Superior temporal gyrus (tissue), 1 donor: ENCODE data around the gene WASF3.
A peak's percentile ranks its signal among the peaks of the same experiment; 100 is the strongest.

Experiments
- DNase-seq: peaks from one replicate; pipeline ENCODE4 v3.0.0-alpha.2; 2016; ENCODE audit errors: extremely low spot score

The WASF3 gene

GRCh38 chr13:26557393-26558073 lies at the start of gene WASF3:
Gene WASF3 (plus strand): TSS chr13:26557683. CDS start chr13:26642271, 84,588 bp downstream.
- DNase-seq, result peak; percentile 95

GRCh38 chr13:26508885-26509284 lies 48.6 kb upstream of the WASF3 start:
- DNase-seq, result no peak

DNA sequence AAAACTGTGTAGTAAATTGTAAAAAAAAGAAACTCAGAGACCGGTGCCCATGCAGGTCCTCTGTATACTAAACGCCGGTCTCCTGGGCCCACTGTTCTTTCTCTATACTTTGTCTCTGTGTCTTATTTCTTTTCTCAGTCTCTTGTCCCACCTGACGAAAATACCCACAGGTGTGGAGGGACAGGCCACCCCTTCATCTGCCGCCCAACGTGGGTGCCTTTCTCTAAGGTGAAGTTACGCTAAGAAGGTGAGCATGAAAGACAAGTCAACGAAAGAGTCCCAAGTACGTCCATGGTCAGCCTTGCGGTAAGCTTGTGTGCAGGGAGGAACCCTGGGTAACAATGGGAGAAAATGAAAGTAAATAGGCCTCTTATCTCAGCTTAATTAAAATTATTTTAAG lies 48.0 kb upstream of the WASF3 start:
- DNase-seq, result no peak

GRCh38 chr13:26513931-26514330 lies 43.6 kb upstream of the WASF3 start:
- DNase-seq, result no peak

- DNase-seq, result no peak
Measured at GRCh38 chr13:26515721-26516120, 41.8 kb upstream of the WASF3 start.

- DNase-seq, result no peak
Measured at GRCh38 chr13:26517936-26518335, 39.5 kb upstream of the WASF3 start.

DNA sequence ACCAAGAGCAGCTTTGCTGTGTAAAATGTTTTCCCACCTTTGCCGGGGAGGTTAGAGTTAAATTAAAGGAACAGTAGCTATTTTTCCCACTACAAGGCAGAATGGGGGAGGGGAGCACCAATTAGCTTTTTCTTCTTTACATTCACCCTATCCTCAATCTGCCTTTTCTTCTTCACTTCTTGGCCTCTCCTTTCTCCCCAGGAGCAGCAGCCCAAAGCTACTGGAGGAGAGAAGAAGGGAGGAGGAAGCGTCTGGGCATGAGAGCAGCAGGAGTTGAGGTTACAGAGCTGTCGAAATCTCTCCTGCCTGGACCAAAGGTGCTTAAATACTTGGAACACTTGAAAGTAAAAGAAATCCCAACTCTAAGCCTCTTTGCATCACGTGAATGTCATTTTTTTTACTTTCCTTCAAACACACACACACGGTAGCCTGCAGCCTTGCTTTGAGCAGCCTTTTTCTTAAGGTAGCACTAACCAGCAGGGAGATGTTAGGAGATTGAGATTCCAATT lies 39.0 kb upstream of the WASF3 start:
- no peak for DNase-seq

DNA sequence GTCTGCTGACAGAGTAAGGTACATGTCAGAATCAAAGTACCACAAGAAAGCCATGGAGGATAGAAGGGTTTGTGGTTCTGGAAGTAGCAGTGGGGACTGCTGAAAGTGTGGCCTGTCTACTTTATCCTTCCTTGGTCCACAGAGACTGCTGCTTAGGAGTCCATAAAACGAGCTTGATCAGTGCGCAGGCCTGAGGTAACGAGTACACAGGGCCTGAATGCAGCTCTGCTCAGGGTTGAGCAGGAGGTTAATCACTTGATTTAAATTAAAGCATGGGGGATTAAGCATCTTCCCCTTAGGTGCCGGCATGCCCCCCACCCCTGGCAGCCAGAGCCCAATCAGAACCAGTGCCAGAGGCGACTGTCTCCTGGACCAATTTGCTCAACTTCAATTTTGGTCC lies 34.9 kb upstream of the WASF3 start:
- no peak for DNase-seq

DNA sequence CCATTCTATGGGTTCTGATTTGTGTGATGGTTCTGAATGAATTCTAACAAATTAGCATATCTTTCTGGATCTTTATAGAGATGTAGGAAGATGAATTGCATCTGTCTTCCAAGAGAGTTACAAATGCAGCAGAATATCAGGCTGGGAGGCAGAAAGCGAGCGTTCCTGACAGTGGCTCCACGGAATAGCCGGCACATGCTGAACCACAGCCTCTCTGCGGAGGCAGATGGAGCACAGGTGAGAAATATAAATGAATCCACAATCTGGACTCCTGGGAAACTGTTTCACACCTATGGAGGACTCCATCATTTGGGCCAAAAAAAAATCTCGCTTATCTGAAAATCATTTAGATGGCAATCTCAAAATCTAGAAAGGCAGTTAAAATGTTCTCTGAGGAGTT lies 34.5 kb upstream of the WASF3 start:
- peak; percentile 22 for DNase-seq

- DNase-seq, result no peak
Measured at GRCh38 chr13:26525528-26525927, 32.0 kb upstream of the WASF3 start.

DNA sequence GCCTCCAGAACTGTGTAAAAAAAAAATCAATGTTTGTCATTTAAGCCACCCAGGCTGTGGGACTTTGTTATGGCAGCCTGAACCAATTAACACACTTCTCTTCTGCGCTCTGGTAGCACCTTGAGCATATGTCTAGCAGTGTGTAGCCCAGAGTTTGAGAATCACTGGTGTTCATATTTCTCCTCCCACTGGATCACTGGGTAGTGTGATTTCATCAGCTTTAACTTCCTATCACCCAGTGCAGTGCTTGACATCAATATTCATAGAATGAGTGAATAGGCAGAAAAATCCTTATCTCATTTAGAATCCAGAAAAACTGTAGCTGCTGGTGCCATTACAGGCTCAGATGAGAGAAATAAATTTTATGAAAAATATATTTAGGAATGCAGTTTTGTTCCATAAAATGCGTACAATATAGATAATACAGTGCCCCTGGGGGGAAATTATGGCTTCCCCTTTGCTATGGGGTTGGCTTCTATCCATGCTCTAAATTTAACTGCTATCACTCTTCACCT lies 30.7 kb upstream of the WASF3 start:
- DNase-seq, result no peak

GRCh38 chr13:26528527-26528926 lies 29.0 kb upstream of the WASF3 start:
- DNase-seq, result no peak

- no peak for DNase-seq
Measured at GRCh38 chr13:26529441-26529840, 28.0 kb upstream of the WASF3 start.

GRCh38 chr13:26531742-26532141 lies 25.7 kb upstream of the WASF3 start:
- DNase-seq, result no peak

DNA sequence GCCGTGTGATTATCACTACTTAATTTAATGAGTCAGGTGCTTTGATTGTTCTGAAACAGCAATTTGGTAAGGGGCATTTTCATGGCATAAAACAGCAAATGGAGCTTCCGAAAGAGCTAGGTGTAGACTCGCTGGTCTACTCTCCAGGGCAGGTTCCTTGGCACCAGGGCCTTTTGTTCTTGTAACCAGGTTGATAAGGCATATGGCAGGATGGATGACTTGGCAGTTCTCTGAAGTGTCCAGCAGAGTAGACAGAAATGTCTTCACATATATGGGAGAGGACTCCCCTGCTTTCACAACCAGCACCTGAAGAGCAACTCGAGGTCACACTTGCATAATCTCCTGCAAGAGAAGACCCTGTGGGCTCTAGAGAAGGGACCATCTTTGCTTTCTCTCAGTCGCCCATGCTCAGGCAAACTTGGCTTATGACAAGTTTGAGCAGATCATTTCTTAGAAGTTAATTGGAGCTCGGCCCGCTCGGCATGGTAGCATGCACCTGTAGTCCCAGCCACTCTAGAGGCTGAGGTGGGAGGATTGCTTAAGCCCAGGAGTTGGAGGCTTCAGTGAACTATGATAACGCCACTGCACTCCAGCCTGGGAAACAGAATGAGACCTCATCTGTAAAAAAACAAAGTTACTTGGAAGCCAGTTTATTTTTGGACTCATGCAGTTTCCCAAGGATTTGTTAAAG lies 23.3 kb upstream of the WASF3 start:
- DNase-seq, result no peak

- no peak for DNase-seq
Measured at GRCh38 chr13:26538363-26539317, 18.8 kb upstream of the WASF3 start.

GRCh38 chr13:26539738-26540292 lies 17.7 kb upstream of the WASF3 start:
- DNase-seq, result no peak

- no peak for DNase-seq
Measured at GRCh38 chr13:26540334-26540733, 17.1 kb upstream of the WASF3 start.

- DNase-seq, result no peak
Measured at GRCh38 chr13:26541041-26541440, 16.4 kb upstream of the WASF3 start.

DNA sequence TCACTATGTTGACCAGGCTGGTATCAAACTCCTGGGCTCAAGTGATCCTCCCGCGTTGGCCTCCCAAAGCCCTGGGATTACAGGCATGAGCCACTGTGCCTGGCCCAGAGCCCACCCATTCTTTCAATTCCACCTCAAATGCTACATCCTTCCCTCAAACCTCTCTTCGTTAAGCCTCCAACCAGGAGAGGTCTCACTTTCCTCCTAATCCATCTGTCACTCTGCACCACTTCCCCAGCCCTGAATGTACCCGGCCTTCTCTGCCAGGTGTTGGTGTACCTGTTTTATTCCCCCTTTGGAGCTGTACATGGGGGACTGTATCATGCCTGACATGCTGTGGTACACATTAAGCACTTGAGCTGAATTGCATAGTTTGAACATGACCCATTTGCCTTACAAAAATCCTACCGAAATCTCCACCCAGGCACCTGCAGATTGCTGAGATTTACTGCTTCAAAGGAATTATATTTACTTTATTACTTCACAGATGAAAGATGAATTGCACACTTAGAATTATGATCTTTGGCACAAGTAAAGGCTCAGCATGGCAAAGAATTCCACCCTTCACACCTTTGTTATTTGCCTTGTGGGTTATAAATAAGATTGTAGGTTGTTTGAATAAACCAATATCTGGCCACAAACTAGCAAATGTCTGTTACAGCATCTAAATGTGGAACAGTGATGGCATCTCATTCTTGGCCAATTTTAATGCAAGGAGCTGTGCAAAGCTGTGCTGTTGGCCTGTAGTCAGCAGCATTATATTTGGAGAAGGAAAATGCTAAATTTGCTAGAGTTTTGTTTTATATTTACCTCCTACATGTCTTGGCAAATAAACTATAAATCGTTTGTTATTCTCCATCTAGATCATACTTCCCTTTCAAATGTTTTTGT lies 15.6 kb upstream of the WASF3 start:
- DNase-seq, result peak; percentile 60

- no peak for DNase-seq
Measured at GRCh38 chr13:26544707-26545106, 12.8 kb upstream of the WASF3 start.
